HEK293 (cell line): ENCODE data around the gene CEP72.

Experiments used
- CTCF ChIP-seq: fragments of 450-650 bp; formaldehyde crosslinking; IDR thresholded peaks from 2 replicates; pipeline ENCODE4 v1.5.1; 2016; ENCODE audit warnings: missing biosample characterization, missing genetic modification characterization
- GFI1B ChIP-seq: fragments of 450-650 bp; formaldehyde crosslinking; IDR thresholded peaks from 2 replicates; pipeline ENCODE4 v1.5.1; 2016; ENCODE audit warnings: missing biosample characterization, missing genetic modification characterization
- KLF9 ChIP-seq: fragments of 450-650 bp; formaldehyde crosslinking; IDR thresholded peaks from 2 replicates; pipeline ENCODE4 v1.5.1; 2016; ENCODE audit warnings: missing biosample characterization, missing genetic modification characterization, low read depth
- MYNN ChIP-seq: fragments of 450-650 bp; formaldehyde crosslinking; IDR thresholded peaks from 2 replicates; pipeline ENCODE4 v1.5.1; 2016; ENCODE audit warnings: missing biosample characterization, missing genetic modification characterization, borderline replicate concordance
- MZF1 ChIP-seq: fragments of 450-650 bp; formaldehyde crosslinking; IDR thresholded peaks from 2 replicates; pipeline ENCODE4 v1.5.1; 2017; ENCODE audit warnings: missing biosample characterization, missing genetic modification characterization, borderline replicate concordance
- PRDM1 ChIP-seq: fragments of 450-650 bp; formaldehyde crosslinking; IDR thresholded peaks from 2 replicates; pipeline ENCODE4; 2016; ENCODE audit warnings: missing biosample characterization, missing genetic modification characterization
- SALL2 ChIP-seq: fragments of 450-650 bp; formaldehyde crosslinking; IDR thresholded peaks from 2 replicates; pipeline ENCODE4 v1.5.0; 2017; ENCODE audit warnings: missing biosample characterization, mild to moderate bottlenecking, missing genetic modification characterization, borderline replicate concordance
- YY2 ChIP-seq: fragments of 450-650 bp; formaldehyde crosslinking; IDR thresholded peaks from 2 replicates; pipeline ENCODE4 v1.5.1; 2016; ENCODE audit warnings: missing biosample characterization, missing genetic modification characterization
- ZBTB17 ChIP-seq: fragments of 450-650 bp; formaldehyde crosslinking; IDR thresholded peaks from 2 replicates; pipeline ENCODE4 v1.5.1; 2016; ENCODE audit warnings: missing biosample characterization, missing genetic modification characterization
- ZBTB26 ChIP-seq: fragments of 450-650 bp; formaldehyde crosslinking; optimal IDR thresholded peaks from 2 replicates; pipeline ENCODE3; 2016; ENCODE audit warnings: missing biosample characterization, mild to moderate bottlenecking, missing genetic modification characterization
- ZBTB44 ChIP-seq: fragments of 450-650 bp; IDR thresholded peaks from 2 replicates; pipeline ENCODE4 v1.5.1; 2018; ENCODE audit warnings: missing biosample characterization, mild to moderate bottlenecking, missing genetic modification characterization
- ZBTB6 ChIP-seq: fragments of 450-650 bp; formaldehyde crosslinking; IDR thresholded peaks from 2 replicates; pipeline ENCODE4 v1.5.1; 2017; ENCODE audit warnings: missing biosample characterization, missing genetic modification characterization
- ZBTB7A ChIP-seq: fragments of 450-650 bp; formaldehyde crosslinking; IDR thresholded peaks from 2 replicates; pipeline ENCODE4 v1.5.1; 2016; ENCODE audit warnings: low read depth, missing biosample characterization, missing genetic modification characterization
- ZNF121 ChIP-seq: fragments of 450-650 bp; formaldehyde crosslinking; IDR thresholded peaks from 2 replicates; pipeline ENCODE4 v1.5.1; 2016; ENCODE audit warnings: missing biosample characterization, missing genetic modification characterization
- ZNF18 ChIP-seq: fragments of 450-650 bp; formaldehyde crosslinking; IDR thresholded peaks from 2 replicates; pipeline ENCODE4 v1.5.1; 2016; ENCODE audit warnings: missing biosample characterization, missing genetic modification characterization
- ZNF221 ChIP-seq: fragments of 450-650 bp; formaldehyde crosslinking; IDR thresholded peaks from 2 replicates; pipeline ENCODE4 v1.5.1; 2017; ENCODE audit warnings: missing biosample characterization, missing genetic modification characterization, borderline replicate concordance
- ZNF24 ChIP-seq: fragments of 450-650 bp; formaldehyde crosslinking; IDR thresholded peaks from 2 replicates; pipeline ENCODE4 v1.5.1; 2016; ENCODE audit warnings: missing biosample characterization, missing genetic modification characterization
- ZNF324 ChIP-seq: fragments of 450-650 bp; formaldehyde crosslinking; IDR thresholded peaks from 2 replicates; pipeline ENCODE4 v1.5.1; 2016; ENCODE audit warnings: missing biosample characterization, missing genetic modification characterization
- ZNF341 ChIP-seq: fragments of 450-650 bp; formaldehyde crosslinking; IDR thresholded peaks from 2 replicates; pipeline ENCODE4; 2016; ENCODE audit warnings: low read depth, missing biosample characterization, missing genetic modification characterization
- ZNF354C ChIP-seq: fragments of 450-650 bp; formaldehyde crosslinking; IDR thresholded peaks from 2 replicates; pipeline ENCODE4 v1.5.1; 2016; ENCODE audit warnings: missing biosample characterization, missing genetic modification characterization, low read depth, borderline replicate concordance
- ZNF37A ChIP-seq: fragments of 450-650 bp; IDR thresholded peaks from 2 replicates; pipeline ENCODE4 v1.5.1; 2018; ENCODE audit warnings: missing biosample characterization, missing genetic modification characterization
- ZNF391 ChIP-seq: fragments of 450-650 bp; formaldehyde crosslinking; IDR thresholded peaks from 2 replicates; pipeline ENCODE4 v1.5.1; 2016; ENCODE audit warnings: low read depth, missing biosample characterization, missing genetic modification characterization, borderline replicate concordance
- ZNF560 ChIP-seq: fragments of 450-650 bp; formaldehyde crosslinking; IDR thresholded peaks from 2 replicates; pipeline ENCODE4 v1.5.1; 2017; ENCODE audit warnings: missing biosample characterization, missing genetic modification characterization, borderline replicate concordance
- ZNF600 ChIP-seq: fragments of 450-650 bp; formaldehyde crosslinking; IDR thresholded peaks from 2 replicates; pipeline ENCODE4 v1.5.1; 2016; ENCODE audit warnings: missing biosample characterization, missing genetic modification characterization
- ZNF629 ChIP-seq: fragments of 450-650 bp; formaldehyde crosslinking; IDR thresholded peaks from 2 replicates; pipeline ENCODE4 v1.5.1; 2017; ENCODE audit warnings: missing biosample characterization, missing genetic modification characterization
- ZNF677 ChIP-seq: fragments of 450-650 bp; IDR thresholded peaks from 2 replicates; pipeline ENCODE4 v1.5.0; 2018; ENCODE audit warnings: missing biosample characterization, mild to moderate bottlenecking, missing genetic modification characterization, moderate library complexity
- ZNF692 ChIP-seq: fragments of 450-650 bp; formaldehyde crosslinking; IDR thresholded peaks from 2 replicates; pipeline ENCODE4 v1.5.1; 2016; ENCODE audit warnings: missing biosample characterization, missing genetic modification characterization
- ZSCAN4 ChIP-seq: fragments of 450-650 bp; formaldehyde crosslinking; IDR thresholded peaks from 2 replicates; pipeline ENCODE4 v1.5.1; 2017; ENCODE audit warnings: missing biosample characterization, missing genetic modification characterization

The CEP72 gene

GRCh38 chr5:673831-674629, 61.9 kb downstream of the CEP72 start (continued):
- TF ChIP-seq PRDM1 (no peak), ZBTB17 (tag by site-specific recombination) (no peak), ZNF18 (no peak), ZNF221 (tag by site-specific recombination) (no peak), ZNF37A (tag by site-specific recombination) (no peak), ZNF324 (tag by site-specific recombination) (no peak), ZBTB6 (tag by site-specific recombination) (no peak), ZSCAN4 (tag by site-specific recombination) (0 out of 2 replicates have a peak, but pooled peaks have one; percentile 30), ZNF560 (tag by site-specific recombination) (no peak), ZNF341 (tag by site-specific recombination) (peak; percentile 71), MYNN (no peak), ZBTB44 (tag by site-specific recombination) (peak; percentile 87), ZNF24 (tag by site-specific recombination) (no peak), ZBTB26 (tag by site-specific recombination) (no peak), ZNF629 (no peak), ZNF391 (no peak), SALL2 (tag by site-specific recombination) (no peak), ZNF677 (no peak), KLF9 (tag by site-specific recombination) (no peak), YY2 (tag by site-specific recombination) (no peak), ZNF600 (no peak), ZNF692 (tag by site-specific recombination) (no peak), ZNF354C (no peak), ZBTB7A (tag by site-specific recombination) (no peak), MZF1 (tag by site-specific recombination) (no peak), GFI1B (tag by site-specific recombination) (no peak), ZNF121 (tag by site-specific recombination) (no peak), CTCF (no peak)
